GM12864 (cell line): ENCODE measurements around the gene OR13J1.

ENCODE experiments used
- DNase-seq: peaks from one replicate; pipeline ENCODE4 v3.0.0-alpha.2; 2011; ENCODE audit warnings: low read depth
- H3K4me3 ChIP-seq: 2 replicates; pipeline ENCODE4 v1.5.1; 2011; ENCODE audit warnings: mild to moderate bottlenecking, low read depth, low read length, control low read depth
- CTCF ChIP-seq: IDR thresholded peaks from 2 replicates; pipeline ENCODE4 v1.5.1; 2011; ENCODE audit warnings: low read depth, mild to moderate bottlenecking, moderate library complexity, low read length, control low read depth, inconsistent platforms; ENCODE audit errors: missing control alignments

Gene OR13J1

DNA sequence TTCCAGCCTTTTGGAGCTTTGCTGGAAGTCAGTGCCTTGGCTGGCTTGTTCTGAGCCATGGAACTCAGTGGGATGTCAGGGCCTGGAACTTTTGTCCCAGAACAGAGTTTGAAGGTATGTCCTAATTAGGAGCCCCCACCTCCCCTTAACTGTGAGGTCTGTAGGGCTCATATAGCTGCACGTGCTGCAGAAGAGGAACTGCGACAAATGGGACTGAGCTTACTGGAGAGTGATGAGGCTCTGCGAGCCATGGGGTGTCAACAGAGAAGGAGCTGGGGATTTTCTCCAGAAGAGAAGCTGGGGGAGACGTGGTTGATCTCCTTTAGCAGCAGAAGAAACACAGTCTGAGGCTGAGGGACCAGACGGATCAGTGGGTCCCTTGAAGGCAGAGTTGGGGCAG lies 30.3 kb downstream of the OR13J1 start:
- H3K4me3 ChIP-seq, result no peak overlapping the region
- TF ChIP-seq CTCF, result no peak
- DNase-seq, result no peak

DNA sequence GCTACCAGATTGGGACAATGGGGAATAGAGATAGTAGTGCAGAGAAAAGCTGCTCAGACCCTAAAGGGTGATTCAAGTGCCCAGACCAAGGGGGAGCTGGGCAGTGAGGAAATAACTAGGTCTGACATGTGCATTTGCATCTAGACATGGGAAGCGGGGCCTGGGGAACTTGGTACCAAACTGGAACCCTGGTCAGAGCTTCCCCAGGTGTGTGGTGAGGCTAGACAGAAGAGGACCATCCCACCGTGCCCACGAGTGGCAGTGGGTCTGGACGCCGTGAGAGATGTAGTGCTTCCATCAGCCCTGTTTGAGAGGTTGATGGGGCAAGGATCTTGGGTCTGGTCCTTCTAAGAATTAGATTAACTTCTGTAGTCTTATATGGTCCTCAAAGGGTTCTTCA lies 33.6 kb downstream of the OR13J1 start:
- no peak for DNase-seq
- no peak overlapping the region for H3K4me3 ChIP-seq
- TF ChIP-seq CTCF, result no peak

GRCh38 chr9:35835766-35836165 lies 34.4 kb downstream of the OR13J1 start:
- H3K4me3 ChIP-seq, result no peak overlapping the region
- DNase-seq, result no peak
- TF ChIP-seq CTCF, result no peak

GRCh38 chr9:35835216-35835632 lies 35.0 kb downstream of the OR13J1 start:
- no peak overlapping the region for H3K4me3 ChIP-seq
- peak; percentile 65 for TF ChIP-seq CTCF
- DNase-seq, result no peak

- H3K4me3 ChIP-seq, result no peak overlapping the region
- DNase-seq, result no peak
- TF ChIP-seq CTCF, result no peak
Measured at GRCh38 chr9:35834260-35835215, 35.7 kb downstream of the OR13J1 start.

DNA sequence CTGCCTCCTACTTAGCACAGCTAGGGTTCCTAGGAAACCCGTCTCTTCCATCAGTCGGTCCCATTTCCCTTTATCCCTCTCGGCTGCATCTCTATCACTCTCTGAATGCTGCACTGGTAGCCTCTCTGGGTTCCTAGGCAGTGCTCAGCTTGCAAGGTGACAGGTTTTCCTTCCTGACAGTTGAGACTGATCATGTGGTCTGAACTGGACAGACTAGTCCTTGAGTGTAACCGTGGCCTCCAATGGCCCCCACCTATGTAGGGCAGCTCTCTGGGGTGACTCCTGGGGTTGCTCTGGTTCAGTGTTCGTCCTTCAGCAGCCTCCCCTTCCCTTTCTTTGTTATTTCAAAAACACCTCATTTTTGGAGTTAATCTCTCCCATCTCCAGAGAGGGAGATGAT lies 37.4 kb downstream of the OR13J1 start:
- H3K4me3 ChIP-seq, result no peak overlapping the region
- DNase-seq, result no peak
- no peak for TF ChIP-seq CTCF

DNA sequence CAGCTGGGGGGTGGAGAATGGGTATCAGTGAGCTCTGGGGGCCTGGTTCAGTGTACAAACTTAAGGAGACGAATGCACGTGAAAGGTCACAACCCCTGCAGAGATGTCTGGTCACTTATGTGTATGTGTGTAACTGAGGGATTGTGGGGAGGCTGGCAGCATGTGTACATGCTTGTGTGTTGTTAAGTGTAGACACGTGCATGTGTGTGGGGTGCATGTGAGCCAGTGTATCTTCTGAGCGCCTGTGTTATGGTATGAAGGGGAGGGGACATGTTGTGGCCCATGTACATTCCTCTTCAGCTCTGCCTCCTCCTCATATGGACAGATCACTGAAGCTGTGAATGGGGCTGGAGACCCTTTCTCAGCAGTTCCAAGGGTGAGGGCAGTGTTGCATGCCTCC lies 39.2 kb downstream of the OR13J1 start:
- TF ChIP-seq CTCF, result no peak

More for the DNA sequence above, 39.2 kb downstream of the OR13J1 start:
- no peak for DNase-seq
- no peak overlapping the region for H3K4me3 ChIP-seq
